Endothelial cell of umbilical vein (primary cell): ENCODE results near the gene USF3. TPM values are rescaled to one million over a fixed set of nuclear protein-coding genes. Genes with fewer than 3 reads are reported as not detected.

Experiments
- BruUV-seq: library from RNA; stranded (reverse); fragments of 400-500 nt; replicated peaks from 2 replicates; lab custom pipeline; 2021; lab: Mats Ljungman, UMichigan
- CTCF ChIA-PET: fragments of 300-600, 350-600 bp; sonication (Branson Sonifier 250); formaldehyde crosslinking; loops from one replicate; lab custom pipeline; 2021; ENCODE audit warnings: antibody characterized with exemption, inconsistent platforms; lab: Charles Lee
- POLR2A ChIA-PET: fragments of 300-600, 350-600 bp; sonication (Branson Sonifier 250); formaldehyde crosslinking; loops from one replicate; lab custom pipeline; 2021; ENCODE audit warnings: antibody characterized with exemption, inconsistent platforms; lab: Charles Lee
- DNase-seq: peaks from one replicate; pipeline ENCODE4 v3.0.0-alpha.2; 2011; ENCODE audit warnings: low read depth, low spot score
- FAIRE-seq: peaks from 2 replicates; lab custom pipeline; 2011; peaks lifted over from hg19 to GRCh38; lab: Jason Lieb, UNC
- H2AFZ ChIP-seq: 2 replicates; pipeline ENCODE4 v1.6.0; 2012; ENCODE audit warnings: low read depth, low read length, control low read depth, inconsistent platforms
- H3K27ac ChIP-seq: 2 replicates; pipeline ENCODE4 v1.5.1; 2011; ENCODE audit warnings: low read depth, mild to moderate bottlenecking, control low read depth, low read length, moderate library complexity; ENCODE audit not compliant: insufficient read depth
- H3K27me3 ChIP-seq, 2 experiments: 2 replicates each; pipeline versions ENCODE4 v1.6.0 to v1.6.1; 2011; ENCODE audit warnings: low read length in 2 of 2, mixed read lengths in 1 of 2; ENCODE audit not compliant: control insufficient read depth in 2 of 2, insufficient read depth in 2 of 2
- H3K36me3 ChIP-seq, 2 experiments: 2 replicates in 1 of 2; 3 replicates in 1 of 2; pipeline ENCODE4 v1.5.1; 2011; ENCODE audit warnings: low read length in 2 of 2, mild to moderate bottlenecking in 1 of 2, moderate library complexity in 1 of 2; ENCODE audit not compliant: control insufficient read depth in 2 of 2, insufficient read depth in 2 of 2; ENCODE audit errors: extremely low read depth in 1 of 2
- H3K4me1 ChIP-seq: 3 replicates; pipeline ENCODE4 v1.5.1; 2011; ENCODE audit warnings: mild to moderate bottlenecking, low read length; ENCODE audit not compliant: control insufficient read depth, insufficient read depth; ENCODE audit errors: extremely low read depth
- H3K4me2 ChIP-seq: 2 replicates; pipeline ENCODE4 v1.6.1; 2011; ENCODE audit warnings: low read length, control low read depth, mixed read lengths; ENCODE audit not compliant: insufficient read depth
- H3K4me3 ChIP-seq, 3 experiments: fragments of 200-600 bp in 1 of 3; sonication (generic), shearing (Covaris generic) in 1 of 3; replicated peaks in 1 of 3; 2 replicates each; pipeline ENCODE4 v1.5.1; 2011 to 2016; ENCODE audit warnings: control low read depth in 3 of 3, low read length in 3 of 3, mild to moderate bottlenecking in 2 of 3, inconsistent platforms in 1 of 3, low read depth in 1 of 3, moderate library complexity in 1 of 3; ENCODE audit not compliant: insufficient read depth in 1 of 3
- H3K79me2 ChIP-seq: 2 replicates; pipeline ENCODE4 v1.6.0; 2012; ENCODE audit warnings: low read length, inconsistent platforms; ENCODE audit not compliant: control insufficient read depth, insufficient read depth
- H3K9ac ChIP-seq: replicated peaks from 2 replicates; pipeline ENCODE3; 2011; ENCODE audit warnings: low read length, control low read depth; ENCODE audit not compliant: insufficient read depth; ENCODE audit errors: extremely low read depth
- H3K9me1 ChIP-seq: replicated peaks from 3 replicates; pipeline ENCODE4 v1.6.0; 2011; ENCODE audit warnings: mild to moderate bottlenecking, low read length; ENCODE audit not compliant: control insufficient read depth, insufficient read depth; ENCODE audit errors: extremely low read depth
- H3K9me3 ChIP-seq: replicated peaks from 2 replicates; pipeline ENCODE4 v1.5.1; 2012; ENCODE audit warnings: low read length, inconsistent platforms; ENCODE audit not compliant: control insufficient read depth, insufficient read depth
- H4K20me1 ChIP-seq: replicated peaks from 2 replicates; pipeline ENCODE3; 2011; ENCODE audit warnings: mild to moderate bottlenecking, low read length; ENCODE audit not compliant: control insufficient read depth, insufficient read depth; ENCODE audit errors: extremely low read depth
- CTCF ChIP-seq, 2 donors: IDR thresholded peaks; 1 replicate in 1 of 2; 2 replicates in 1 of 2; pipeline ENCODE4 v1.5.1; 2011; ENCODE audit warnings: low read length in 2 of 2, mild to moderate bottlenecking in 2 of 2, moderate library complexity in 2 of 2, control low read depth in 1 of 2, inconsistent platforms in 1 of 2, low read depth in 1 of 2; ENCODE audit not compliant: insufficient read depth in 1 of 2; ENCODE audit errors: extremely low read depth in 1 of 2
- EZH2 ChIP-seq: IDR thresholded peaks from 2 replicates; pipeline ENCODE4 v1.6.1; 2012; ENCODE audit warnings: borderline replicate concordance, low read depth, mild to moderate bottlenecking, moderate library complexity, low read length, inconsistent platforms; ENCODE audit not compliant: severe bottlenecking
- FOS ChIP-seq: IDR thresholded peaks from 2 replicates; pipeline ENCODE4 v1.6.1; 2011; ENCODE audit warnings: mild to moderate bottlenecking, low read length, moderate library complexity, borderline replicate concordance; ENCODE audit not compliant: insufficient read depth
- GATA2 ChIP-seq: IDR thresholded peaks from 2 replicates; pipeline ENCODE4 v1.7.0; 2011; ENCODE audit warnings: low read depth, mild to moderate bottlenecking, moderate library complexity, mixed read lengths, low read length; ENCODE audit not compliant: insufficient read length, insufficient read depth
- JUN ChIP-seq: IDR thresholded peaks from 2 replicates; pipeline ENCODE4 v1.6.1; 2011; ENCODE audit warnings: borderline replicate concordance, low read depth; ENCODE audit not compliant: insufficient read length, insufficient read depth
- MAX ChIP-seq: IDR thresholded peaks from 2 replicates; pipeline ENCODE4 v1.6.1; 2011; ENCODE audit not compliant: insufficient read depth, insufficient read length
- MYC ChIP-seq: IDR thresholded peaks from one replicate; pipeline ENCODE4 v1.6.1; 2011; ENCODE audit warnings: mild to moderate bottlenecking, low read depth, low read length
- POLR2A ChIP-seq: IDR thresholded peaks from 2 replicates; pipeline ENCODE4 v1.6.1; 2012; ENCODE audit warnings: low read depth, mild to moderate bottlenecking, control low read depth, low read length
- POLR2AphosphoS5 ChIP-seq: IDR thresholded peaks from 2 replicates; pipeline ENCODE4 v1.6.1; 2012; ENCODE audit warnings: low read depth, mild to moderate bottlenecking, control low read depth, low read length, moderate library complexity; ENCODE audit not compliant: insufficient read depth
- dilution Hi-C: fragments of 300-500 bp; cut with MboI; formaldehyde crosslinking; loops from one replicate; pipeline ENCODE4 v1.15.0; 2019; ENCODE audit warnings: low sequenced_read_pairs; ENCODE audit not compliant: extremely low pct_ligation_motif_present
- intact Hi-C: fragments of 100-400 bp; cut with micrococcal nuclease; formaldehyde crosslinking; loops from one replicate; pipeline ENCODE4 v1.10.0; 2022
- polyA plus RNA-seq, 4 experiments: library from polyadenylated mRNA; depleted of rRNA in 3 of 4; stranded (reverse) in 3 of 4; unstranded in 1 of 4; fragments of >200 nt; gene quantifications; 2 replicates each; pipeline versions ENCODE4 v1.2.1 to v1.2.3, GENCODE V29; 2011 to 2012; ENCODE audit warnings: missing spikeins in 1 of 4
- total RNA-seq: library from RNA; stranded (reverse); gene quantifications from 2 replicates; pipeline ENCODE4 v1.2.3, GENCODE V29; 2021

Gene USF3
- total and polyA plus RNA-seq, 2 donors (not counting 3 experiments of a cell fraction or from before 2014, with no cell fraction given), result 7.0 to 10.5 TPM

- H3K36me3 ChIP-seq, result no peaks in the 10 kb centered on the region
- POLR2A ChIA-PET, result no interaction called here
These were observed 94.2 kb downstream of the USF3 start for GRCh38 chr3:113602256-113602655.

More at GRCh38 chr3:113602256-113602655, 94.2 kb downstream of the USF3 start:
- no peak overlapping the region for H3K27ac ChIP-seq
- no peak overlapping the region for H3K4me3 ChIP-seq
- intact Hi-C loops, result no loop called here
- no peaks in the 10 kb centered on the region for H3K9me3 ChIP-seq
- no peak overlapping the region for H2AFZ ChIP-seq
- no peak for DNase-seq
- H3K4me1 ChIP-seq, result no peaks in the 10 kb centered on the region
- H3K9ac ChIP-seq, result no peak overlapping the region
- no peaks in the 10 kb centered on the region for H3K9me1 ChIP-seq
- CTCF ChIA-PET, result no interaction called here
- dilution Hi-C loops, result no loop called here
- TF ChIP-seq MAX, result no peak
- TF ChIP-seq JUN, result no peak
- no peak for TF ChIP-seq CTCF (IDR thresholded peaks at IDR 0.05; ENCODE audit: extremely low read depth in 1 of 2, insufficient read depth in 1 of 2, low read depth in 1 of 2, low read length in 2 of 2)
- TF ChIP-seq GATA2, result no peak
- TF ChIP-seq EZH2, result no peak
- TF ChIP-seq FOS, result no peak
- TF ChIP-seq POLR2A, result no peak
- TF ChIP-seq POLR2AphosphoS5, result no peak
- no peak for TF ChIP-seq MYC
- H3K27me3 ChIP-seq, result peaks cover 10 to 14% of the 10 kb centered on the region in 2 experiments
- H4K20me1 ChIP-seq, result no peaks in the 10 kb centered on the region
- BruUV-seq, result no TSS peak
- H3K4me2 ChIP-seq, result no peak overlapping the region
- H3K79me2 ChIP-seq, result no peaks in the 10 kb centered on the region
- FAIRE-seq, result no peak
